Prostate gland (tissue), 2 donors: Measurements from ENCODE around the gene RLF. TPM values are rescaled to one million over a fixed set of nuclear protein-coding genes. Genes with fewer than 3 reads are reported as not detected.
A peak's percentile ranks its signal among the peaks of the same experiment; 100 is the strongest.

ENCODE experiments used
- DNase-seq: peaks from one replicate; pipeline ENCODE4 v3.0.0-alpha.2; 2019; ENCODE audit warnings: low spot score
- H3K27ac ChIP-seq, 2 donors: fragments of 200-600 bp; sonication (generic); 2 replicates each; pipeline ENCODE4 v1.5.1; 2017 to 2019
- H3K27me3 ChIP-seq: fragments of 200-600 bp; sonication (generic); replicated peaks from 2 replicates; pipeline ENCODE4 v1.5.1; 2019; ENCODE audit not compliant: insufficient read depth
- H3K36me3 ChIP-seq, 2 donors: fragments of 200-600 bp; sonication (generic); 1 replicate in 1 of 2; 2 replicates in 1 of 2; pipeline versions ENCODE4 v1.5.1 to v1.8.1; 2017 to 2019
- H3K4me1 ChIP-seq: fragments of 200-600 bp; sonication (generic); replicated peaks from 2 replicates; pipeline ENCODE4 v1.5.1; 2019
- H3K4me3 ChIP-seq, 2 donors: fragments of 200-600 bp; sonication (generic); 2 replicates each; pipeline ENCODE4 v1.5.1; 2017 to 2019
- H3K9me3 ChIP-seq: fragments of 200-600 bp; sonication (generic); 2 replicates; pipeline ENCODE4 v1.5.1; 2017
- POLR2A ChIP-seq: fragments of 450-650 bp; IDR thresholded peaks from one replicate; pipeline ENCODE4 v1.6.1; 2016; ENCODE audit warnings: antibody characterized with exemption, mild to moderate bottlenecking
- POLR2AphosphoS5 ChIP-seq: sonication (generic); formaldehyde crosslinking; IDR thresholded peaks from one replicate; pipeline ENCODE4 v1.6.1; 2017; ENCODE audit warnings: antibody characterized with exemption
- WGBS: methylation state at CpG from one replicate; pipeline ENCODE4 v1.1.5; 2018; 5-methylcytosine and 5-hydroxymethylcytosine counted together
- intact Hi-C: fragments of 100-400 bp; cut with DNase I; formaldehyde crosslinking; loops from one replicate; pipeline ENCODE4 v1.14.2; 2022
- total RNA-seq, 2 donors: library from RNA; depleted of rRNA; stranded (reverse); fragments of >200 nt; gene quantifications; one replicate each; pipeline ENCODE4 v1.1.0, GENCODE V29; 2016
- TF ChIP-seq, protein P1 (sequence below), 4 experiments: fragments of 200-600 bp in 2 of 4; fragments of 450-650 bp in 2 of 4; sonication (generic) in 2 of 4; IDR thresholded peaks; 1 replicate in 3 of 4; 2 replicates in 1 of 4; pipeline ENCODE4 v1.5.1; 2016 to 2019; ENCODE audit warnings: antibody characterized with exemption in 4 of 4, mild to moderate bottlenecking in 2 of 4, moderate library complexity in 2 of 4

The RLF gene, protein sequence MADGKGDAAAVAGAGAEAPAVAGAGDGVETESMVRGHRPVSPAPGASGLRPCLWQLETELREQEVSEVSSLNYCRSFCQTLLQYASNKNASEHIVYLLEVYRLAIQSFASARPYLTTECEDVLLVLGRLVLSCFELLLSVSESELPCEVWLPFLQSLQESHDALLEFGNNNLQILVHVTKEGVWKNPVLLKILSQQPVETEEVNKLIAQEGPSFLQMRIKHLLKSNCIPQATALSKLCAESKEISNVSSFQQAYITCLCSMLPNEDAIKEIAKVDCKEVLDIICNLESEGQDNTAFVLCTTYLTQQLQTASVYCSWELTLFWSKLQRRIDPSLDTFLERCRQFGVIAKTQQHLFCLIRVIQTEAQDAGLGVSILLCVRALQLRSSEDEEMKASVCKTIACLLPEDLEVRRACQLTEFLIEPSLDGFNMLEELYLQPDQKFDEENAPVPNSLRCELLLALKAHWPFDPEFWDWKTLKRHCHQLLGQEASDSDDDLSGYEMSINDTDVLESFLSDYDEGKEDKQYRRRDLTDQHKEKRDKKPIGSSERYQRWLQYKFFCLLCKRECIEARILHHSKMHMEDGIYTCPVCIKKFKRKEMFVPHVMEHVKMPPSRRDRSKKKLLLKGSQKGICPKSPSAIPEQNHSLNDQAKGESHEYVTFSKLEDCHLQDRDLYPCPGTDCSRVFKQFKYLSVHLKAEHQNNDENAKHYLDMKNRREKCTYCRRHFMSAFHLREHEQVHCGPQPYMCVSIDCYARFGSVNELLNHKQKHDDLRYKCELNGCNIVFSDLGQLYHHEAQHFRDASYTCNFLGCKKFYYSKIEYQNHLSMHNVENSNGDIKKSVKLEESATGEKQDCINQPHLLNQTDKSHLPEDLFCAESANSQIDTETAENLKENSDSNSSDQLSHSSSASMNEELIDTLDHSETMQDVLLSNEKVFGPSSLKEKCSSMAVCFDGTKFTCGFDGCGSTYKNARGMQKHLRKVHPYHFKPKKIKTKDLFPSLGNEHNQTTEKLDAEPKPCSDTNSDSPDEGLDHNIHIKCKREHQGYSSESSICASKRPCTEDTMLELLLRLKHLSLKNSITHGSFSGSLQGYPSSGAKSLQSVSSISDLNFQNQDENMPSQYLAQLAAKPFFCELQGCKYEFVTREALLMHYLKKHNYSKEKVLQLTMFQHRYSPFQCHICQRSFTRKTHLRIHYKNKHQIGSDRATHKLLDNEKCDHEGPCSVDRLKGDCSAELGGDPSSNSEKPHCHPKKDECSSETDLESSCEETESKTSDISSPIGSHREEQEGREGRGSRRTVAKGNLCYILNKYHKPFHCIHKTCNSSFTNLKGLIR (N-terminal part only)
- 10 to 100 TPM; 12.4 to 19.8 TPM for total RNA-seq

GRCh38 chr1:40161125-40161887 is at the start of gene RLF:
Gene RLF, plus strand, starts transcription at chr1:40161387. Its CDS starts 13 bp downstream, at chr1:40161400.
- peak; percentile 92 for DNase-seq
- Histone ChIP-seq H3K4me3 (peak within 1 kb of the TSS; percentile 85 to 94), H3K4me1 (no peaks in the 10 kb centered on the region), H3K36me3 (no peaks in the 10 kb centered on the region), H3K9me3 (no peaks in the 10 kb centered on the region), H3K27ac (peak within 1 kb of the TSS; percentile 91 to 95), H3K27me3 (no peaks in the 10 kb centered on the region)
- intact Hi-C loops = loop anchor here (5.0 to 10.0 kb wide), 2 partner anchors 67 to 96 kb away; partner anchors contain the start of genes PPT1 and ZMPSTE24
- under 1% methylated on average over 52 of the region's 62 CpGs for WGBS
- TF ChIP-seq, protein P1, sequence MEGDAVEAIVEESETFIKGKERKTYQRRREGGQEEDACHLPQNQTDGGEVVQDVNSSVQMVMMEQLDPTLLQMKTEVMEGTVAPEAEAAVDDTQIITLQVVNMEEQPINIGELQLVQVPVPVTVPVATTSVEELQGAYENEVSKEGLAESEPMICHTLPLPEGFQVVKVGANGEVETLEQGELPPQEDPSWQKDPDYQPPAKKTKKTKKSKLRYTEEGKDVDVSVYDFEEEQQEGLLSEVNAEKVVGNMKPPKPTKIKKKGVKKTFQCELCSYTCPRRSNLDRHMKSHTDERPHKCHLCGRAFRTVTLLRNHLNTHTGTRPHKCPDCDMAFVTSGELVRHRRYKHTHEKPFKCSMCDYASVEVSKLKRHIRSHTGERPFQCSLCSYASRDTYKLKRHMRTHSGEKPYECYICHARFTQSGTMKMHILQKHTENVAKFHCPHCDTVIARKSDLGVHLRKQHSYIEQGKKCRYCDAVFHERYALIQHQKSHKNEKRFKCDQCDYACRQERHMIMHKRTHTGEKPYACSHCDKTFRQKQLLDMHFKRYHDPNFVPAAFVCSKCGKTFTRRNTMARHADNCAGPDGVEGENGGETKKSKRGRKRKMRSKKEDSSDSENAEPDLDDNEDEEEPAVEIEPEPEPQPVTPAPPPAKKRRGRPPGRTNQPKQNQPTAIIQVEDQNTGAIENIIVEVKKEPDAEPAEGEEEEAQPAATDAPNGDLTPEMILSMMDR (IDR thresholded peaks at IDR 0.05) = peak in 2 of 4 experiments; percentile 5 to 35
- peak; percentile 95 for TF ChIP-seq POLR2A
- TF ChIP-seq POLR2AphosphoS5 = peak; percentile 98

GRCh38 chr1:40114400-40114799 is 46.8 kb upstream of the RLF start:
- no peak for DNase-seq
- Histone ChIP-seq H3K4me1 (no peaks in the 10 kb centered on the region), H3K4me3 (no peak overlapping the region), H3K27me3 (no peaks in the 10 kb centered on the region), H3K9me3 (no peaks in the 10 kb centered on the region), H3K27ac (no peak overlapping the region), H3K36me3 (no peaks in the 10 kb centered on the region)
- 87% methylated on average over 3 of the region's 3 CpGs for WGBS
- TF ChIP-seq POLR2A (no peak), POLR2AphosphoS5 (no peak)
- TF ChIP-seq, protein P1 (IDR thresholded peaks at IDR 0.05) = no peak
- intact Hi-C loops = no loop called here

DNA sequence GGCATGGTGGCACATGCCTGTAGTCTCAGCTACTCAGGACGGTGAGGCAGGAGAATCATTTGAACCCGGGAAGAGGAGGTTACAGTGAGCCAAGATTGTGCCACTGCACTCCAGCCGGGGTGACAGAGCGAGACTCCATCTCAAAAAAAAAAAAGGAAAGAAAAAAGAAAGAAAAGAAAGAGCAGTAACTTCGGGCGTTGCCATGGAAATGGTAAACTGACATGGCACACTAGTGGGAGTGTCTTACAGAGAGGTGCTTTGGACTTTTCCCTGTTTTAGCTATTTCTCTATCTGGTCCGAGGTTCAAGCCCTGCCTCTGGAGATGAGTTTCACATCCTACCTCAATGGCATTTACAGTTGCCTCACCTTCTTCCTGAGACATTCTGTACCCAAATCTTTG is 41.1 kb upstream of the RLF start:
- Histone ChIP-seq H3K36me3 (no peaks in the 10 kb centered on the region), H3K9me3 (no peaks in the 10 kb centered on the region), H3K27ac (no peak overlapping the region), H3K4me3 (no peak overlapping the region), H3K27me3 (no peaks in the 10 kb centered on the region), H3K4me1 (no peaks in the 10 kb centered on the region)
- 84% methylated on average over 7 of the region's 7 CpGs for WGBS
- DNase-seq = no peak
- intact Hi-C loops = no loop called here
- TF ChIP-seq, protein P1 (IDR thresholded peaks at IDR 0.05) = no peak
- no peak for TF ChIP-seq POLR2AphosphoS5
- no peak for TF ChIP-seq POLR2A

DNA sequence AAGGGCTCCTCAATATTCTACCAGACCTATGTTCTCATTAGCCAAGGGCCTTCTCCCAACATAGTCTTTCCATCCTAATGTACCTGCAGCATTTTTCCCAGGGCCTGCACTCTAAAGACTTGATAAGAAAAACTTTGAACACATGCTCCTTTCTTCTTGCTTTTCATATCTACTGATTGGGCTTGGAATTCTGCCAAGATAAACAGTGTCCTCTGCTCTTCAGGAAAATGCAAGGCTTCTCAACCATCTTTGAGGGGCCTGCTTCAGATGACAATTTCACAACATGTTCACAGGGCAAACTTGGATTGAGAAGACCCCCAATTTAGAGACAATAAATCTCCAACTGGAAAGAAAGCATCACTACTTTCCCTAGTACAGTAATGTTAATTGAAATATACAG is 38.3 kb upstream of the RLF start:
- Histone ChIP-seq H3K4me1 (no peaks in the 10 kb centered on the region), H3K36me3 (no peaks in the 10 kb centered on the region), H3K9me3 (no peaks in the 10 kb centered on the region), H3K27me3 (no peaks in the 10 kb centered on the region), H3K27ac (no peak overlapping the region), H3K4me3 (no peak overlapping the region)
- intact Hi-C loops = no loop called here
- DNase-seq = no peak
- TF ChIP-seq POLR2AphosphoS5 (no peak), POLR2A (no peak)
- TF ChIP-seq, protein P1 (IDR thresholded peaks at IDR 0.05) = no peak
